Breast epithelium (tissue), 4 donors: ENCODE results near the gene SLC25A45. TPM values are rescaled to one million over a fixed set of nuclear protein-coding genes. Genes with fewer than 3 reads are reported as not detected.

Source experiments
- DNase-seq, 2 donors: peaks; one replicate each; pipeline ENCODE4 v3.0.0-alpha.2; 2019; ENCODE audit warnings: low spot score in 2 of 2
- H3K27ac ChIP-seq, 2 donors: fragments of 200-600 bp; sonication (generic) in 1 of 2; one replicate each; pipeline ENCODE4 v1.5.1; 2016 to 2019; ENCODE audit warnings: mild to moderate bottlenecking in 1 of 2
- H3K27me3 ChIP-seq, 2 donors: fragments of 200-600 bp; sonication (generic) in 1 of 2; one replicate each; pipeline versions ENCODE4 v1.5.1 to v1.6.0; 2017 to 2019; ENCODE audit warnings: control low read depth in 1 of 2, mild to moderate bottlenecking in 1 of 2
- H3K36me3 ChIP-seq: fragments of 200-600 bp; one replicate; pipeline ENCODE4 v1.5.1; 2019
- H3K4me1 ChIP-seq, 2 donors: fragments of 200-600 bp; sonication (generic); one replicate each; pipeline ENCODE4 v1.5.1; 2016 to 2019; ENCODE audit warnings: control low read depth in 1 of 2
- H3K4me3 ChIP-seq, 3 donors: fragments of 200-600 bp; sonication (generic); 1 replicate in 2 of 3; 2 replicates in 1 of 3; pipeline ENCODE4 v1.5.1; 2016 to 2019; ENCODE audit warnings: mild to moderate bottlenecking in 3 of 3, moderate library complexity in 2 of 3
- H3K9me3 ChIP-seq, 2 donors: fragments of 200-600 bp; sonication (generic) in 1 of 2; one replicate each; pipeline ENCODE4 v1.5.1; 2016 to 2019; ENCODE audit warnings: control low read depth in 1 of 2
- CTCF ChIP-seq, 3 donors: fragments of 450-650 bp; IDR thresholded peaks; one replicate each; pipeline ENCODE4 v1.5.1; 2016 to 2017; ENCODE audit warnings: antibody characterized with exemption in 3 of 3, mild to moderate bottlenecking in 3 of 3, moderate library complexity in 3 of 3
- POLR2A ChIP-seq: fragments of 450-650 bp; IDR thresholded peaks from one replicate; pipeline ENCODE4 v1.6.1; 2016; ENCODE audit warnings: antibody characterized with exemption, mild to moderate bottlenecking, moderate library complexity
- POLR2AphosphoS5 ChIP-seq, 3 donors: sonication (generic); formaldehyde crosslinking; IDR thresholded peaks; one replicate each; pipeline ENCODE4 v1.6.1; 2017; ENCODE audit warnings: antibody characterized with exemption in 3 of 3
- intact Hi-C: fragments of 100-400 bp; cut with DNase I; formaldehyde crosslinking; loops from one replicate; pipeline ENCODE4 v1.15.1; 2023; ENCODE audit warnings: low total_unique reads
- total RNA-seq, 3 donors: library from RNA; depleted of rRNA; stranded (reverse); fragments of >200 nt; gene quantifications; one replicate each; pipeline ENCODE4 v1.1.0, GENCODE V29; 2016

The SLC25A45 gene
- total RNA-seq, 3 donors from 2014 or later, result 5.4 to 9.1 (median 6.6) TPM

- Histone ChIP-seq H3K27me3 (no peaks in the 10 kb centered on the region), H3K9me3 (no peaks in the 10 kb centered on the region), H3K36me3 (no peaks in the 10 kb centered on the region), H3K4me1 (peaks cover 0 to 11% of the 10 kb centered on the region in 2 donors), H3K4me3 (no peak overlapping the region), H3K27ac (no peak overlapping the region)
- no peak for TF ChIP-seq POLR2AphosphoS5 (IDR thresholded peaks at IDR 0.05)
- no peak for TF ChIP-seq CTCF (IDR thresholded peaks at IDR 0.05)
- no peak for TF ChIP-seq POLR2A
- DNase-seq, result no peak
- intact Hi-C loops, result no loop called here
These were observed 14.6 kb upstream of the SLC25A45 start for GRCh38 chr11:65396769-65397745.

- H3K4me1 ChIP-seq, result peaks cover 0 to 21% of the 10 kb centered on the region in 2 donors
- intact Hi-C loops, result no loop called here
- no peak overlapping the region for H3K4me3 ChIP-seq
- no peak for TF ChIP-seq CTCF (IDR thresholded peaks at IDR 0.05)
- no peak for TF ChIP-seq POLR2AphosphoS5 (IDR thresholded peaks at IDR 0.05)
- no peak for TF ChIP-seq POLR2A
- DNase-seq, result no peak
- no peak overlapping the region for H3K27ac ChIP-seq
- no peaks in the 10 kb centered on the region for H3K36me3 ChIP-seq
- no peaks in the 10 kb centered on the region for H3K9me3 ChIP-seq
- H3K27me3 ChIP-seq, result no peaks in the 10 kb centered on the region
These were observed 13.6 kb upstream of the SLC25A45 start for GRCh38 chr11:65395961-65396530.

GRCh38 chr11:65394125-65394536 is 11.7 kb upstream of the SLC25A45 start:
- intact Hi-C loops, result no loop called here
- H3K4me3 ChIP-seq, result no peak overlapping the region
- H3K27ac ChIP-seq, result no peak overlapping the region
- no peak for DNase-seq
- TF ChIP-seq CTCF (IDR thresholded peaks at IDR 0.05), result no peak
- no peak for TF ChIP-seq POLR2A
- TF ChIP-seq POLR2AphosphoS5 (IDR thresholded peaks at IDR 0.05), result no peak
- H3K9me3 ChIP-seq, result no peaks in the 10 kb centered on the region
- no peaks in the 10 kb centered on the region for H3K36me3 ChIP-seq
- peaks cover 19 to 40% of the 10 kb centered on the region in 2 donors for H3K4me1 ChIP-seq
- H3K27me3 ChIP-seq, result no peaks in the 10 kb centered on the region

- intact Hi-C loops, result no loop called here
- H3K36me3 ChIP-seq, result no peaks in the 10 kb centered on the region
- H3K27ac ChIP-seq, result no peak overlapping the region
- no peaks in the 10 kb centered on the region for H3K9me3 ChIP-seq
- no peak for DNase-seq
- H3K27me3 ChIP-seq, result no peaks in the 10 kb centered on the region
- peaks cover 21 to 46% of the 10 kb centered on the region in 2 donors for H3K4me1 ChIP-seq
- TF ChIP-seq CTCF (IDR thresholded peaks at IDR 0.05), result no peak
- TF ChIP-seq POLR2AphosphoS5 (IDR thresholded peaks at IDR 0.05), result no peak
- no peak for TF ChIP-seq POLR2A
- H3K4me3 ChIP-seq, result no peak overlapping the region
These were observed 11.2 kb upstream of the SLC25A45 start for GRCh38 chr11:65393513-65394079.
